IPS DF 4.7 (cell line): Measurements from ENCODE around the gene CTAGE9.
"Not testable (repeated sequence)": the region's sequence is repeated elsewhere in the genome, so short reads cannot be mapped to it uniquely, and the experiment has no call there.

ENCODE experiments used
- DNase-seq: peaks from one replicate; pipeline ENCODE4 v3.0.0-alpha.2; 2013; ENCODE audit warnings: low spot score; ENCODE audit errors: extremely low read depth

The CTAGE9 gene

GRCh38 chr6:131710917-131711316 lies at the start of gene CTAGE9:
TSS of gene CTAGE9 (minus strand) at chr6:131711017. CDS start at chr6:131711017, 0 bp downstream.
- DNase-seq = not testable (repeated sequence)

GRCh38 chr6:131758920-131759319 lies 48.1 kb upstream of the CTAGE9 start:
- DNase-seq = no peak

GRCh38 chr6:131756039-131756438 lies 45.2 kb upstream of the CTAGE9 start:
- no peak for DNase-seq

GRCh38 chr6:131755597-131755996 lies 44.8 kb upstream of the CTAGE9 start:
- DNase-seq = no peak

GRCh38 chr6:131754715-131755567 lies 44.1 kb upstream of the CTAGE9 start:
- no peak for DNase-seq

- DNase-seq = no peak
Measured at GRCh38 chr6:131754088-131754487, 43.3 kb upstream of the CTAGE9 start.

GRCh38 chr6:131751012-131751715 lies 40.3 kb upstream of the CTAGE9 start:
- not testable (repeated sequence) for DNase-seq

- DNase-seq = no peak
Measured at GRCh38 chr6:131749023-131749422, 38.2 kb upstream of the CTAGE9 start.

- no peak for DNase-seq
Measured at GRCh38 chr6:131747821-131748353, 37.1 kb upstream of the CTAGE9 start.

- no peak for DNase-seq
Measured at GRCh38 chr6:131745476-131745875, 34.7 kb upstream of the CTAGE9 start.

- DNase-seq = no peak
Measured at GRCh38 chr6:131744432-131745287, 33.8 kb upstream of the CTAGE9 start.

- no peak for DNase-seq
Measured at GRCh38 chr6:131741688-131742393, 31.0 kb upstream of the CTAGE9 start.

GRCh38 chr6:131740161-131740560 lies 29.3 kb upstream of the CTAGE9 start:
- DNase-seq = no peak

- no peak for DNase-seq
Measured at GRCh38 chr6:131739136-131739535, 28.3 kb upstream of the CTAGE9 start.

GRCh38 chr6:131736811-131737210 lies 26.0 kb upstream of the CTAGE9 start:
- no peak for DNase-seq

- no peak for DNase-seq
Measured at GRCh38 chr6:131736003-131736596, 25.3 kb upstream of the CTAGE9 start.

- no peak for DNase-seq
Measured at GRCh38 chr6:131733376-131734016, 22.7 kb upstream of the CTAGE9 start.

- DNase-seq = no peak
Measured at GRCh38 chr6:131731224-131731623, 20.4 kb upstream of the CTAGE9 start.

GRCh38 chr6:131730264-131730663 lies 19.4 kb upstream of the CTAGE9 start:
- DNase-seq = no peak

GRCh38 chr6:131729550-131729949 lies 18.7 kb upstream of the CTAGE9 start:
- no peak for DNase-seq
